Mesenchymal stem cell (in vitro differentiated cells and primary cell): ENCODE results near the gene HGS.

Experiments
- DNase-seq: peaks from one replicate; pipeline ENCODE4 v3.0.0-alpha.2; 2013
- H2AFZ ChIP-seq: one replicate; pipeline ENCODE4 v1.6.1; 2013; ENCODE audit warnings: low read depth, mild to moderate bottlenecking, control low read depth, inconsistent platforms, low read length, moderate library complexity
- H2AK5ac ChIP-seq: 2 replicates; pipeline ENCODE4 v1.6.1; 2013; ENCODE audit warnings: low read length, moderate library complexity, mild to moderate bottlenecking, inconsistent platforms; ENCODE audit not compliant: severe bottlenecking
- H2BK120ac ChIP-seq: one replicate; pipeline ENCODE4 v1.6.1; 2013; ENCODE audit warnings: low read depth, mild to moderate bottlenecking, inconsistent platforms, low read length, moderate library complexity
- H2BK12ac ChIP-seq, 2 experiments: one replicate each; pipeline ENCODE4 v1.6.1; 2013; ENCODE audit warnings: inconsistent platforms in 2 of 2, low read length in 2 of 2, mild to moderate bottlenecking in 2 of 2, moderate library complexity in 2 of 2, control low read depth in 1 of 2
- H2BK15ac ChIP-seq: one replicate; pipeline ENCODE4 v1.6.1; 2013; ENCODE audit warnings: mild to moderate bottlenecking, low read depth, inconsistent platforms; ENCODE audit not compliant: poor library complexity, severe bottlenecking
- H2BK5ac ChIP-seq: 2 replicates; pipeline ENCODE4 v1.6.1; 2013; ENCODE audit warnings: low read depth, mild to moderate bottlenecking, low read length, control low read depth, inconsistent platforms; ENCODE audit not compliant: poor library complexity, severe bottlenecking
- H3K14ac ChIP-seq, 2 experiments: one replicate each; pipeline ENCODE4 v1.6.1; 2013; ENCODE audit warnings: inconsistent platforms in 2 of 2, low read length in 2 of 2, control low read depth in 1 of 2, mild to moderate bottlenecking in 1 of 2, moderate library complexity in 1 of 2
- H3K18ac ChIP-seq, 2 experiments: one replicate each; pipeline ENCODE4 v1.6.1; 2013; ENCODE audit warnings: inconsistent platforms in 2 of 2, low read length in 2 of 2, control low read depth in 1 of 2, low read depth in 1 of 2, mild to moderate bottlenecking in 1 of 2
- H3K23ac ChIP-seq, 2 experiments: one replicate each; pipeline ENCODE4 v1.6.1; 2013; ENCODE audit warnings: inconsistent platforms in 2 of 2, low read length in 2 of 2, mild to moderate bottlenecking in 2 of 2, moderate library complexity in 2 of 2, control low read depth in 1 of 2
- H3K27ac ChIP-seq: 2 replicates; pipeline ENCODE4 v1.5.1; 2013; ENCODE audit warnings: mild to moderate bottlenecking, moderate library complexity, low read length, control low read depth, inconsistent platforms; ENCODE audit not compliant: poor library complexity, severe bottlenecking
- H3K27me3 ChIP-seq, 2 experiments: 2 replicates each; pipeline versions ENCODE4 v1.6.1 to v1.7.0; 2013; ENCODE audit warnings: low read length in 2 of 2, mild to moderate bottlenecking in 2 of 2, moderate library complexity in 2 of 2, control low read depth in 1 of 2, inconsistent platforms in 1 of 2; ENCODE audit not compliant: control insufficient read depth in 1 of 2, insufficient read depth in 1 of 2
- H3K36me3 ChIP-seq, 2 experiments: 2 replicates each; pipeline versions ENCODE4 v1.6.1 to v1.7.0; 2013; ENCODE audit warnings: low read length in 2 of 2, control low read depth in 1 of 2, inconsistent platforms in 1 of 2, low read depth in 1 of 2, mild to moderate bottlenecking in 1 of 2; ENCODE audit not compliant: insufficient read depth in 2 of 2, control insufficient read depth in 1 of 2
- H3K4ac ChIP-seq, 2 experiments: one replicate each; pipeline ENCODE4 v1.6.1; 2013; ENCODE audit warnings: inconsistent platforms in 2 of 2, low read length in 2 of 2, mild to moderate bottlenecking in 2 of 2, moderate library complexity in 2 of 2, control low read depth in 1 of 2, low read depth in 1 of 2
- H3K4me1 ChIP-seq: 2 replicates; pipeline ENCODE4 v1.6.1; 2013; ENCODE audit warnings: low read depth, low read length, control low read depth; ENCODE audit not compliant: control insufficient read depth, insufficient read depth
- H3K4me2 ChIP-seq: 2 replicates; pipeline ENCODE4 v1.6.1; 2013; ENCODE audit warnings: low read length, mild to moderate bottlenecking, inconsistent platforms; ENCODE audit not compliant: poor library complexity, severe bottlenecking
- H3K4me3 ChIP-seq, 2 experiments: 2 replicates each; pipeline versions ENCODE4 v1.5.1 to v1.7.0; 2013; ENCODE audit warnings: low read length in 2 of 2, mild to moderate bottlenecking in 2 of 2, control low read depth in 1 of 2, low read depth in 1 of 2; ENCODE audit not compliant: insufficient read depth in 1 of 2
- H3K79me1 ChIP-seq: replicated peaks from 2 replicates; pipeline ENCODE4 v1.6.1; 2013; ENCODE audit warnings: mild to moderate bottlenecking, control low read depth, low read length, inconsistent platforms; ENCODE audit not compliant: poor library complexity, severe bottlenecking
- H3K9ac ChIP-seq: 2 replicates; pipeline ENCODE4 v1.7.0; 2013; ENCODE audit warnings: mild to moderate bottlenecking, low read length, moderate library complexity
- H3K9me3 ChIP-seq: 2 replicates; pipeline ENCODE4 v1.7.0; 2013; ENCODE audit warnings: mild to moderate bottlenecking, low read length; ENCODE audit not compliant: control insufficient read depth
- H4K8ac ChIP-seq: one replicate; pipeline ENCODE4 v1.6.1; 2013; ENCODE audit warnings: inconsistent platforms, mild to moderate bottlenecking, low read length, moderate library complexity
- H4K91ac ChIP-seq: one replicate; pipeline ENCODE4 v1.6.1; 2013; ENCODE audit warnings: mild to moderate bottlenecking, low read length, inconsistent platforms
- WGBS: methylation state at CpG from one replicate; pipeline ENCODE4 v1.1.7; 2013; ENCODE audit warnings: mixed read lengths; 5-methylcytosine and 5-hydroxymethylcytosine counted together

Gene HGS

DNA sequence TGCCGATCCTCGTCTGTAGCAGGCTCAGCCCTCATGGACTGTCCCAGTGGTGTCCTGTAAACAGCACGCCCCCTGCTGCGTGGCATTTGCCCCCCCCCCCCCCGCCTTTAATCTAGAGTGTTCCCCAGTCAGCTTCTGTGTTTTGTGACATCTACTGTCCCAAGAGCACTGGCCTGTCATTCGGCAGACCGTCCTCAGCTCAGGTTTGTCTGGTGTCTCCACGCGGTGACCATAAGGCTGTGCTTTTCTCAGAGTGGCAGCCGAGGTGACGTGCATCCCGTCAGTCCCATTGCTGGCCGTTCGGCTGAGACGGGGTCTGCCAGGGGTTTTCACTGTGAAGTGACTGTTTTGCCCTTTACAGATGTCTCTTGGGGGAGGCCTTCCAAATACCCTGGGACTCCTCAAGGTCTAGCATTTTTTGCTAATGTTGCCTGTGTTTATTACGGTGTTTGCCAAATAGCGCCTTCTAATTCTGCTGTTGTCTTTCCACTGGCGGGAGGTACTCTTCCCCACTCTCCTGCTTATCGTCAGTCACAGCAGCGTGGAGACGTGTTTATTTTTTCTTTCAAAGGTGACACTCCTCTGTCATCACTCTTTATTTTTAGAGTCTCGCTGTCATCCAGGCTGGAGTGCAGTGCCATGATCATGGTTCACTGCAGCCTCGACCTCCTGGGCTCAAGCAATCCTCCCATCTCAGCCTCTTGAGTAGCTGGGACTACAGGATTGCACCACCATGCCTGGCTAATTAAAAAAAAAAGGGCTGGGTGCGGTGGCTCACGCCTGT is 13.6 kb downstream of the HGS start:
- Histone ChIP-seq H2BK120ac (no peak overlapping the region), H2BK12ac (no peak overlapping the region), H3K27ac (no peak overlapping the region), H3K4ac (no peak overlapping the region), H3K23ac (no peak overlapping the region), H4K8ac (no peak overlapping the region), H3K4me1 (peaks cover 18% of the 10 kb centered on the region), H3K4me3 (no peak overlapping the region), H3K9me3 (no peaks in the 10 kb centered on the region), H3K79me1 (peaks cover 24% of the 10 kb centered on the region), H2BK15ac (no peak overlapping the region), H2AFZ (no peak overlapping the region), H3K36me3 (peaks cover 86 to 91% of the 10 kb centered on the region in 2 experiments), H3K14ac (no peak overlapping the region), H2BK5ac (no peak overlapping the region), H3K9ac (no peak overlapping the region), H2AK5ac (no peak overlapping the region), H4K91ac (no peak overlapping the region), H3K4me2 (no peak overlapping the region), H3K18ac (no peak overlapping the region), H3K27me3 (no peaks in the 10 kb centered on the region)
- WGBS: 92% methylated on average over 24 of the region's 25 CpGs
- DNase-seq: no peak

DNA sequence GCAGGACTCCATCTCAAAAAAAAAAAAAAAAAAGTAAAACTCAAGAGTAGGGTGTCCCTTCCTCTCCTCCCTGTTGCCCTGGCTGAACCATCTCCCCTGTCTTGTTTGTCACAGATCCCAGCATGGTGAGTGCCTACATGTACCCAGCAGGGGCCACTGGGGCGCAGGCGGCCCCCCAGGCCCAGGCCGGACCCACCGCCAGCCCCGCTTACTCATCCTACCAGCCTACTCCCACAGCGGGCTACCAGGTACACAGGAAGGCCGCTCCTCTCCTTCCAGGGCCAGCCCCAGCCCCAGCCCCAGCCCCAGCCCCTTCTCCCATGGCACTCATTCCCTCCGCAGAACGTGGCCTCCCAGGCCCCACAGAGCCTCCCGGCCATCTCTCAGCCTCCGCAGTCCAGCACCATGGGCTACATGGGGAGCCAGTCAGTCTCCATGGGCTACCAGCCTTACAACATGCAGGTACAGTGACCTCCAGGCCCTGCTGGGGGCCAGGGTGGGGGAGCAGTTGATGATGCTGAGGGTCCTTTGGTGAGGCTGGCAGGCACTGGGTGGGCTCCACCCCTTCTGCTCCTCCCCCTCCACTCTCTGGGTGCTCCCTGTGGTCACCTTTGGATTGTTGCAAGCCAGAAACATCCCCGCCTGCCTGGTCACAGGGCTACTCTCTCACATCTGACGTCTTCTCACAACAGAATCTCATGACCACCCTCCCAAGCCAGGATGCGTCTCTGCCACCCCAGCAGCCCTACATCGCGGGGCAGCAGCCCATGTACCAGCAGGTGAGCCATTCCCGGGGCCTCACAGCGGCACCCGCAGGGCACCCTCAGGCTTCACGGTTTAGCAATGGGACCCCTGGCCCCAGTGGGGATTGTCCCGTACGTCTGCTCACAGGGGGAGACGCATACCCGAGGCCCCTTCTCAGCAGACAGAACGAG is 16.8 kb downstream of the HGS start:
- Histone ChIP-seq H3K14ac (no peak overlapping the region), H3K9ac (peak overlapping the region; percentile 99), H4K91ac (no peak overlapping the region), H3K36me3 (peaks cover 66 to 70% of the 10 kb centered on the region in 2 experiments), H3K23ac (no peak overlapping the region), H2AK5ac (no peak overlapping the region), H3K4ac (no peak overlapping the region), H3K18ac (no peak overlapping the region), H2BK5ac (no peak overlapping the region), H2BK120ac (no peak overlapping the region), H3K9me3 (no peaks in the 10 kb centered on the region), H3K27ac (no peak overlapping the region), H2BK12ac (peak overlapping the region in 1 of 2 experiments; percentile 23), H3K4me1 (peaks cover 27% of the 10 kb centered on the region), H3K79me1 (peaks cover 16% of the 10 kb centered on the region), H3K4me2 (no peak overlapping the region), H4K8ac (peak overlapping the region; percentile 42), H2BK15ac (no peak overlapping the region), H3K4me3 (peak overlapping the region in 1 of 2 experiments; percentile 97), H2AFZ (no peak overlapping the region), H3K27me3 (no peaks in the 10 kb centered on the region)
- 96% methylated on average over 25 of the region's 25 CpGs for WGBS
- DNase-seq: no peak

DNA sequence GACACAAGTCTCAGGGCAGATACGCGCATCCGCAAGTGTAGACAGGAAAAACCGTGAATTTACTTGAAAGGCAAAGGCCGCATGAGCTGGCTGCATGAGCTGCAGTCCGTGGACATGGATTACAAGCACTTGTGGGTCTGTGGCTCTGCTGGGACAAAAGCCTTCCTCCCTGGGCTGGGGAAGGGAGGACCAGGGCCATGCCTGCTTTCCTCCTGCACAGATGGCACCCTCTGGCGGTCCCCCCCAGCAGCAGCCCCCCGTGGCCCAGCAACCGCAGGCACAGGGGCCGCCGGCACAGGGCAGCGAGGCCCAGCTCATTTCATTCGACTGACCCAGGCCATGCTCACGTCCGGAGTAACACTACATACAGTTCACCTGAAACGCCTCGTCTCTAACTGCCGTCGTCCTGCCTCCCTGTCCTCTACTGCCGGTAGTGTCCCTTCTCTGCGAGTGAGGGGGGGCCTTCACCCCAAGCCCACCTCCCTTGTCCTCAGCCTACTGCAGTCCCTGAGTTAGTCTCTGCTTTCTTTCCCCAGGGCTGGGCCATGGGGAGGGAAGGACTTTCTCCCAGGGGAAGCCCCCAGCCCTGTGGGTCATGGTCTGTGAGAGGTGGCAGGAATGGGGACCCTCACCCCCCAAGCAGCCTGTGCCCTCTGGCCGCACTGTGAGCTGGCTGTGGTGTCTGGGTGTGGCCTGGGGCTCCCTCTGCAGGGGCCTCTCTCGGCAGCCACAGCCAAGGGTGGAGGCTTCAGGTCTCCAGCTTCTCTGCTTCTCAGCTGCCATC is 17.7 kb downstream of the HGS start:
- peak; percentile 29 for DNase-seq
- WGBS: 86% methylated on average over 23 of the region's 23 CpGs
- no peak overlapping the region for H3K27ac ChIP-seq
- no peaks in the 10 kb centered on the region for H3K9me3 ChIP-seq
- H3K36me3 ChIP-seq: peaks cover 66 to 70% of the 10 kb centered on the region in 2 experiments
- peak overlapping the region; percentile 21 for H4K91ac ChIP-seq
- no peak overlapping the region for H2BK12ac ChIP-seq
- no peak overlapping the region for H3K23ac ChIP-seq
- H2AK5ac ChIP-seq: no peak overlapping the region
- H3K27me3 ChIP-seq: no peaks in the 10 kb centered on the region
- no peak overlapping the region for H3K14ac ChIP-seq
- peak overlapping the region; percentile 99 for H3K9ac ChIP-seq
- H2BK120ac ChIP-seq: no peak overlapping the region
- no peak overlapping the region for H2BK15ac ChIP-seq
- no peak overlapping the region for H3K18ac ChIP-seq
- peaks cover 27% of the 10 kb centered on the region for H3K4me1 ChIP-seq
- H3K79me1 ChIP-seq: peaks cover 13% of the 10 kb centered on the region
- H2AFZ ChIP-seq: no peak overlapping the region
- peak overlapping the region in 1 of 2 experiments; percentile 97 for H3K4me3 ChIP-seq
- H2BK5ac ChIP-seq: no peak overlapping the region
- peak overlapping the region; percentile 43 for H3K4me2 ChIP-seq
- no peak overlapping the region for H4K8ac ChIP-seq
- no peak overlapping the region for H3K4ac ChIP-seq
